M059J (cell line): ENCODE results near the gene FGL2. TPM values are rescaled to one million over a fixed set of nuclear protein-coding genes. Genes with fewer than 3 reads are reported as not detected.
A peak's percentile ranks its signal among the peaks of the same experiment; 100 is the strongest.
"Not testable (repeated sequence)": the region's sequence is repeated elsewhere in the genome, so short reads cannot be mapped to it uniquely, and the experiment has no call there.

ENCODE experiments used
- DNase-seq: peaks from one replicate; pipeline ENCODE4 v3.0.0-alpha.2; 2012; ENCODE audit warnings: low read depth
- total RNA-seq: library from RNA; depleted of rRNA; stranded (reverse); fragments of >200 nt; shearing (Covaris generic); gene quantifications from 2 replicates; pipeline ENCODE4 v1.2.3, GENCODE V29; 2014; rRNA removed

Gene FGL2
- total RNA-seq, 1 experiment from 2014 or later: not detected

DNA sequence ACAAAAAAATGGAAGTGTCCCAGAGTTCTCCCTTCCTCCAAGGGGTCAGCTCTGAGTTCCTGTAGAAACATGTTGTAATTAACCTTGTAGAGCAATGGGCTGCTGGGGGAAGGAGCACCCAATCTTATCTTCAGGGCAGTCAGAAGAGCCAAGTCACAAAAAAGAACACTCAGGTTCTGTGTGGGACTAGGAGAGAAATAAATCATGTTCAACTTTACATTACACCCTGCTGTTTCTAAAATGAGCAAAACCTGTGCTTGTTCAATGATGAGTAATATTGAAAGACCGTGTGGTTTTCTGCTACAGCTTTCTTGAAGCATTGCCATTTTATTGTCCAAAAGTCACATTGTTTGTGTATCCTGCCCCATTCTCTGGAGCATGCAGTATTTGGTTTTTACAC, 42.6 kb downstream of the FGL2 start:
- DNase-seq: not testable (repeated sequence)

DNA sequence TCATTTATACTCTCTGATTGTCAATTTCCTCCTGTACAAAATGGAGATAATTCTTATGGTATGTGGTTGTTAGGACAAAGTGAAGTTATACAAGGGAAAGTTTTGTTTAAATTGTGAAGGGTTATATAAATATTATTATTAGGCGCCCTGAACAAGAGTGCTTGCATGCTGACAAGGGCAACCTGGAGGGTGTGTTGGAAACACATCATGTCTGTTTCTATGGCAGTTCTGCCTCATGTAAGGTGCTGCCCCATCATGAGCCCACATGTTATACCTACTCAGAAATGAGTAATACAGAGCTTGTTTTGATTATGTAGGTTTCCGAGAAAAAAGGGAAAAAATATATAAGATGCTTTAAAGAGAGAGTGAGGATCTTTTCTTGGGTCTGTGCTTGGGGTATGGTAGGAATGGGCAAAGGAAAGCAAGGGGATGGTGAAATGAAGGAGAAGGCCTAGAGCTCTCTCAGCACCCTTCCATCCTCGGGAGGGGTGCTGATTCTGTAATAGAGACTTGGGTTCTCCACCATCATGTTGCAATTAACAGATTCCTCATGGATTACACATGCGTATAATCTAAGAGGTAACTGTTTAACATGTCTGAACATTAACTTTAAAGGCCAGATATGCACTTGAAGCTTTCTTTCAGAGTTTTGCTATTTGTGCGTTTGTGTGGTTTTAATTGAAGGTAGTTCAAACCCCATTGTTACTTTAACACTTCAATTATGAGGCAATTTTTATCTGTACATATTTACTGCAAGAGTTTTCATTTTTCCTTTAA, 43.8 kb downstream of the FGL2 start:
- DNase-seq: not testable (repeated sequence)

DNA sequence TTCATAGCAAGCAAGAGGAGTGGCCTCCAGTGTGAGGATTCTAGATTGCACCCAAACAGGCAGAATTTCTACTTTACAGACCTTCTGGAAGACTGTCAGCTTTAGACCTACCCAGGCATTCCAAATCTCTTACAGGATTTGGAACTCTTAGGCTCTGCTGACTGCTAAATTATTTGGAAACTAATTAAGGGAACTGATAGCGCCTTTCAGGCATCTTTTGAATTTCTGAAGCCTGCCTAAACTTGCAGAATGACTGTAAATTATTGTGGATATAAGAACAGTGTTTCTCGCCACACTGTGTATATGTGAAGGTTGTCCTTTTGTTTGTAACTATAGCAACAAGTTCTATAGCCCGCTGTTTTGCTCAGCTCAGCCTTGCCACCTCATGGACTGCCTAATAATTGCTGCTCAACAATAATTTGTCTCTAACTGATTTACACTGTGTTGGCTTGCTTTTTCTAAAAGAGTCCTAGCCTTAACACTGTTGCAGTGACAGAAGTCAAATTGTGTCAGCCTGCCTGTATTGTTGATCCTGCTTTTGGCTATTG, 44.6 kb downstream of the FGL2 start:
- peak; percentile 2 for DNase-seq

DNA sequence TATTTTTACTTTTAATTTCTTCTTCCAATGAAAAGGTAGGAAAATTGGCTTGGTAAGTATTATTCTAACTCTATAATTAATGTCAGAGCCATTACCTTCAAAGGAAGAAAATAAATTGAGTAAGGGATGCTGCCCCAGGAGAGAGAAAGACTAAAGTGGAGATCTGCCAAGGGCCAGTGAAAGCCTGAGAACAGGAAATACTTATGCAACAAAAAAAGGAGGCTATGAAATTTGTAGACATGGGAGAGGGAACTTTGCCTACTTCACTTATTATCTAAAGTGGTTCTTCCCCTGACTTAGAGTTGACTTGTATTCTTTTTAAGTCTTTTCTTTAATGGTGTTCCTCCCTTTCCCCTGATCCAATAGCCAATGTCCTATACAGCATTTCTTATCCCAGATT, 47.4 kb downstream of the FGL2 start:
- DNase-seq: peak; percentile 25

Other genes starting within 250 kb of the FGL2 start
- gene SPDYE17, start 167.5 kb downstream of the FGL2 start, total RNA-seq: not detected in 2 replicates
- gene SPDYE18, start 137.3 kb downstream of the FGL2 start, total RNA-seq: 0.10 TPM in 1 of 2 replicates, not detected in the other
- gene CCDC146, start 77.2 kb downstream of the FGL2 start, total RNA-seq: 1.1 and 2.9 TPM in 2 replicates
- 4.4 and 6.9 TPM in 2 replicates for gene GSAP, start 216.5 kb upstream of the FGL2 start, total RNA-seq